VCaP (cell line): ENCODE measurements around the gene PELI2.
A peak's percentile ranks its signal among the peaks of the same experiment; 100 is the strongest.

ENCODE experiments used
- H3K27ac ChIP-seq: fragments of 450-650 bp; 2 replicates; pipeline ENCODE4 v1.5.1; 2017
- TF ChIP-seq, protein P1 (sequence below): fragments of 450-650 bp; conservative IDR thresholded peaks from 2 replicates; pipeline ENCODE4 v1.5.1; 2017; ENCODE audit warnings: mild to moderate bottlenecking, moderate library complexity

PELI2 gene

DNA sequence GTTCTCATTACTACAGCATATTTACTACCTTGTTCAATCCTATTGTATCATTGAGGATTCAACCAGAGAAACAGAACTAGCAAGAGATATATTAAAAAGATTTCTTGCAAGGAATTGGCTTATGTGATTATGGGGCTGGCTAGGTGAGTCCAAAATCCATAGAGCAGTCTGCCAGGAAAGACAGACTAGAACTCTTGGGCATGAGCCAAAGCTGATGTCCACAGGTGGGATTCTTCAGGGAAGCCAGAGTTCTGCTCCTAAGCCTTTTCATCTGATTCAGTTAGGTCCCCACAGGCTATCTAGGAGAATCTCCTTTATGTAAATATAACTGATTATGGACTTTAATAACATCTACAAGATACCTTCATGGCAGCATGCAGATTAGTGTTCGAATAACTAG lies 26.0 kb downstream of the PELI2 start:
- TF ChIP-seq, protein P1, sequence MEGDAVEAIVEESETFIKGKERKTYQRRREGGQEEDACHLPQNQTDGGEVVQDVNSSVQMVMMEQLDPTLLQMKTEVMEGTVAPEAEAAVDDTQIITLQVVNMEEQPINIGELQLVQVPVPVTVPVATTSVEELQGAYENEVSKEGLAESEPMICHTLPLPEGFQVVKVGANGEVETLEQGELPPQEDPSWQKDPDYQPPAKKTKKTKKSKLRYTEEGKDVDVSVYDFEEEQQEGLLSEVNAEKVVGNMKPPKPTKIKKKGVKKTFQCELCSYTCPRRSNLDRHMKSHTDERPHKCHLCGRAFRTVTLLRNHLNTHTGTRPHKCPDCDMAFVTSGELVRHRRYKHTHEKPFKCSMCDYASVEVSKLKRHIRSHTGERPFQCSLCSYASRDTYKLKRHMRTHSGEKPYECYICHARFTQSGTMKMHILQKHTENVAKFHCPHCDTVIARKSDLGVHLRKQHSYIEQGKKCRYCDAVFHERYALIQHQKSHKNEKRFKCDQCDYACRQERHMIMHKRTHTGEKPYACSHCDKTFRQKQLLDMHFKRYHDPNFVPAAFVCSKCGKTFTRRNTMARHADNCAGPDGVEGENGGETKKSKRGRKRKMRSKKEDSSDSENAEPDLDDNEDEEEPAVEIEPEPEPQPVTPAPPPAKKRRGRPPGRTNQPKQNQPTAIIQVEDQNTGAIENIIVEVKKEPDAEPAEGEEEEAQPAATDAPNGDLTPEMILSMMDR = no peak
- no peak overlapping the region for H3K27ac ChIP-seq

DNA sequence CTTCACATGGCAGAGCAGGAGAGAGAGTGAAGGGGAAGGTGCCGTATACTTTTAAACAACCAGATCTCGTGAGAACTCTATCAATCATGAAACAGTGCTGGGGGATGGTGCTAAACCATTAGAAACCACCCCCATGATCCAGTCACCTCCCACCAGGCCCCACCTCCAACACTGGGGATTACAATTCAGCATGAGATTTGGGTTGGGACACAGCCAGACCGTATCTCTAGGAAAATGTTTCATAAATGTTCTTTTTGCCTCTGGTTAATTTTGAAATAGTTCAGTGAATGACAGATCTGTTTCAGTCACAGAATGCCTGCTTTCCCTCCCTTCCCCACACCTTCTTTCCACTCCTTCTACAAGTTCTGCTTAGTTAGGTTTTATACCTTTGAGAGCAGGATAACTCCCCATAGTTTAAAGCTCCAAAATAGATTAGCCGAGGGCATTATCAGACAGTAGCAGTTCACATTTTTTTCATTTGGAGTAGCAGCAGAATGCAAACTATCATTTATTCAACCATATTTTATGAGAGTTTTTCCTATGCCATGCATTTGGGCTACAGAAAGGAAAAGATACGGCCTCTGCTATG lies 27.1 kb downstream of the PELI2 start:
- TF ChIP-seq, protein P1 = no peak
- H3K27ac ChIP-seq = no peak overlapping the region

DNA sequence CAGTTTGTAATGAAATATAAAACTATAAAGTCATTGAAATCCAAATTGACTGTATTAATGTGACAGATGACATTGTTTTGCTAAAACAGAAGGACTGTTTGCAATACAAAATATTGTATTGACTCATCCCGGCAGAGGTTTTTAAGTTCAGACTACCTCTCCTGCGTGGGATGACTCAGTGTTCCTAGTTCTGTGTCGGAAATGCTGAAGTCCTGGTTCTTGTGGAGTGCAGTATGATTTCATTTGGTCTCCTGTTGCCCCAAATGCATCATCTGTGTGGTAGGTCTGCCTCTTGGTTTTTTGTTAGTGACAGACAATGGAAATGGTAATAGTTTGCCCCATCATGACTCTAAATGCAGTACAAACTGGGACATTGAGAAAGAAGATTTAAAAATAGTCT lies 27.8 kb downstream of the PELI2 start:
- TF ChIP-seq, protein P1 = no peak
- H3K27ac ChIP-seq = no peak overlapping the region

DNA sequence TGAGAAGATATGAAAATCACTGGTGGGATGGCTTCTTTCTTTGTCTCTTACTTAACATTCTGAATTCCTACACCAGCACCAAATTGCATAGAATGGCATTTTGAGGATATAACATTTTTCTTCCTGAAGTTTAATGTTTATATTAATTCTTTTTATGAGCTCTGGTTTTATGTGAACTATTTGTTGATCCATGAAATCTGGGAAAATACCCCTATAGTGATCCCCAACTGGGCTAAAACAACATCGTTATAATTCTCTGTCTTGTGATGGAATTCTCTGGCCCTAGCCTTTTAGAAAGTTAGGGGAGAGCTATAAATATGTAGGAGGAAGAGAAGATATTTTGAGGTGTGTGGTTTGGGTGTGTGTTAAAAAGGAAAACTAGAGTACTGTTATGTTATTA lies 29.2 kb downstream of the PELI2 start:
- H3K27ac ChIP-seq = no peak overlapping the region
- TF ChIP-seq, protein P1 = no peak

DNA sequence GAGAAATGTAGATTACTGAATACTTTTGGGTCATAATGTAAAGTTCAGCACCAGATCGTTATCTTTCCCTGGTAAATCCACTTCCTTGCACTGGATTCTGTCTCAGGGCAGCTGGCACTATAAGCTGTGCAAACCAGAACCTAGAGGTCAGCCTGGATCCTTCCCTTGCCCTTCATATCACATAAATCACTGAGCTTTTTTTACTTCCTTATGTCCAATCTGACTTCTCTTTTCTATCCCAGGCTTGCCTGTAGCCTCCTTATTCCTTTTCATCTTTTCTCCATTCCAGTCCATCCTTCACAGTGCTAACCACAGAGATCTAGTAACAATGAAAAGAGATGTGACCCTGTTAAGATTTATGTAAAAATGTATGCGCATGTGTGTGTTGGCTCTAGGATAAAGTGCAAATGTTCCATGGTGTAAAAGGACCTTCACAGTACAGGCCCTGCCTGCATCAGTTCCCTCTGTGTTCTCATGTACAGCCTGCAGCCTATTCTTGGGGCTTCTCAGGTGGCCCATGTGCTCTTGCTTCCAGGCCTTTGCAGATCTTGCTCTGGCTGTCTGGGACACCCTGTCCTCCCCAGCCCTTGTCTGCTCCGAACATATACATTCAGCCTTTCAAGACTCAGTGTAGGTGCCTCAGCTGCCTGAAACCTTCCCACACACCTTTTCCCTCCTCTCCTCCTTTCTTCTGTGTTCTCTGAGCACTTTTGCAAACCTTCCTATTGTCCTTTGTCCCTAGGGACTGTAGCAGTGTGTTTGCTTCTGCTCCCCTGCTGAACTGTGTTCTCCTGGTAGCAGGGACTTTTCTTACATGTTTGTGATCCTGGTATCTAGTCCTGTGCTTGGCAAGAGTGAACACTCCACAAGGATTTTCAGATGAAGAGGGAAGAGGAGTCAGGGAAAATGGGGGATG lies 30.0 kb downstream of the PELI2 start:
- H3K27ac ChIP-seq = peak overlapping the region; percentile 19; the same call in 1 of the 2 replicates

DNA sequence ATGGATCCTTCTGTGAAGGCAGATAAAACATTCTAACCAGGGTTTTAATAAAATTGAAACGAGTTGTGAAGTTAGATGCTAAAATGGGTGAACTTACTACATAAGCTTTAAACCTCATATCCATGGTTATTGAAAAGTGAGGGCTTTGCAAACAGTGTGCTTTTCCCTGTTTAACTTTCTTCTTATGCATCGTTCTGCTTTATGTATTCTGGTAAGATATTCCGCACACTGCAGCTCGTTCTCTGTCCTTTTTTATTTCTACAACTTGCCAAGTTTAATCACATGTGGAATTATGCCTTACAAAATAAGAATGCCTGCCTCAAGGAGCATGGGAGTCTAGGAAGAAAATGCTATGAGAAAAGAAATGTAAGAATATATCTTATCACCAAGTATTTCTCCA lies 30.9 kb downstream of the PELI2 start:
- no peak overlapping the region for H3K27ac ChIP-seq
- TF ChIP-seq, protein P1 = no peak

More for the DNA sequence above, 30.0 kb downstream of the PELI2 start:
- TF ChIP-seq, protein P1 = no peak

DNA sequence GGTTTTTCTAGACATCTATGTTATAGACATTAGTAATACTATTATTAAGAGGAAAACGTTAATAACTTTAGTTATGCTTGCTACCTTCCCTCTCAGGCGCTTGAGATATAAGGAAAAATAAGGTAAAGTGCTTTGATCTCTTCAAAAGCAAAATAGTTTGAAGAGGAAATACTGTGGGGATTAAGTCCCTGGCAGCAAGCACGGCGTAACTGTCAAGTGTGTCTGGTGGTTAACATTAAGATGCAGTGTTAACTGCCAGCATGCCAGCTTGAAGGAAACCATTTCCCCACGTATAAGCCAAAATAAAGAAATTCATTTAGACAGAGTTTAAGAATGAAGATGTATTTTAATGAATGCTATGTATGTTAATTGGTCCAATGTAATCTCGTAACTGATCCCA lies 31.8 kb downstream of the PELI2 start:
- H3K27ac ChIP-seq = no peak overlapping the region
- TF ChIP-seq, protein P1 = no peak
